SK-N-SH (cell line): ENCODE data around the gene ENOX1. TPM values are rescaled to one million over a fixed set of nuclear protein-coding genes. Genes with fewer than 3 reads are reported as not detected.

ENCODE experiments used
- CTCF ChIA-PET: fragments of 300-600, 350-600 bp; formaldehyde crosslinking; extraction: SDS; loops from one replicate; lab custom pipeline; 2021; lab: Yijun Ruan, JAX
- POLR2A ChIA-PET: fragments of 350-600 bp; sonication (Branson Sonifier 250); formaldehyde crosslinking; extraction: SDS; loops from one replicate; lab custom pipeline; 2020; ENCODE audit warnings: antibody characterized with exemption, inconsistent platforms; lab: Yijun Ruan, JAX
- DNase-seq: peaks from one replicate; pipeline ENCODE4 v3.0.0; 2012
- H2AFZ ChIP-seq: fragments of 200-600 bp; sonication (generic); 2 replicates; pipeline ENCODE4 v1.8.1; 2016; ENCODE audit warnings: antibody characterized with exemption, mild to moderate bottlenecking, low read depth
- H3F3A ChIP-seq: fragments of 200-600 bp; sonication (generic); replicated peaks from 2 replicates; pipeline ENCODE3; 2016; ENCODE audit warnings: antibody characterized with exemption, mild to moderate bottlenecking; ENCODE audit not compliant: insufficient read depth
- H3K27ac ChIP-seq, 2 experiments: fragments of 200-500 bp in 1 of 2; fragments of 200-600 bp in 1 of 2; sonication (Bioruptor generic) in 1 of 2; sonication (generic), shearing (Covaris generic) in 1 of 2; 2 replicates each; pipeline versions ENCODE4 v1.5.1 to v1.6.1; 2014 to 2016; ENCODE audit warnings: low read depth in 2 of 2, inconsistent platforms in 1 of 2, low read length in 1 of 2, mild to moderate bottlenecking in 1 of 2, mixed read lengths in 1 of 2
- H3K27me3 ChIP-seq: fragments of 200-600 bp; sonication (generic), shearing (Covaris generic); 2 replicates; pipeline ENCODE4 v1.6.1; 2016; ENCODE audit warnings: mixed run types; ENCODE audit not compliant: insufficient read depth
- H3K36me3 ChIP-seq, 2 experiments: fragments of 200-500 bp in 1 of 2; fragments of 200-600 bp in 1 of 2; sonication (Bioruptor generic) in 1 of 2; sonication (generic) in 1 of 2; replicated peaks in 1 of 2; 2 replicates each; pipeline versions ENCODE3 to v1.5.1; 2014 to 2016; ENCODE audit warnings: low read length in 1 of 2, mild to moderate bottlenecking in 1 of 2; ENCODE audit not compliant: insufficient read depth in 2 of 2, control insufficient read depth in 1 of 2
- H3K4me1 ChIP-seq, 2 experiments: fragments of 200-500 bp in 1 of 2; fragments of 200-600 bp in 1 of 2; sonication (Bioruptor generic) in 1 of 2; sonication (generic), shearing (Covaris generic) in 1 of 2; 2 replicates each; pipeline versions ENCODE4 v1.5.1 to v1.6.1; 2014 to 2016; ENCODE audit warnings: low read depth in 1 of 2, low read length in 1 of 2, mixed run types in 1 of 2; ENCODE audit not compliant: insufficient read depth in 2 of 2, control insufficient read depth in 1 of 2
- H3K4me2 ChIP-seq: fragments of 200-600 bp; sonication (generic), shearing (Covaris generic); 2 replicates; pipeline ENCODE4 v1.6.1; 2017; ENCODE audit warnings: mixed run types
- H3K4me3 ChIP-seq, 2 experiments: fragments of 200-500 bp in 1 of 2; fragments of 200-600 bp in 1 of 2; sonication (Bioruptor generic) in 1 of 2; sonication (generic), shearing (Covaris generic) in 1 of 2; 2 replicates each; pipeline versions ENCODE4 v1.5.1 to v1.8.1; 2014 to 2016; ENCODE audit warnings: low read depth in 2 of 2, inconsistent platforms in 1 of 2, low read length in 1 of 2, mild to moderate bottlenecking in 1 of 2, mixed read lengths in 1 of 2, moderate library complexity in 1 of 2
- H3K79me2 ChIP-seq: fragments of 200-600 bp; sonication (generic); 2 replicates; pipeline ENCODE4 v1.8.1; 2017; ENCODE audit warnings: mild to moderate bottlenecking; ENCODE audit not compliant: insufficient read depth
- H3K9ac ChIP-seq: fragments of 200-600 bp; sonication (generic); 2 replicates; pipeline ENCODE4 v1.6.1; 2017; ENCODE audit warnings: mixed run types
- H3K9me2 ChIP-seq: fragments of 200-600 bp; sonication (generic); 2 replicates; pipeline ENCODE4 v1.6.1; 2017; ENCODE audit warnings: mixed run types
- H3K9me3 ChIP-seq: fragments of 200-600 bp; sonication (generic); 2 replicates; pipeline ENCODE4 v1.6.1; 2017; ENCODE audit warnings: mixed run types, mild to moderate bottlenecking, moderate library complexity
- H4K20me1 ChIP-seq: fragments of 200-600 bp; sonication (generic); 2 replicates; pipeline ENCODE4 v1.6.1; 2017; ENCODE audit warnings: mild to moderate bottlenecking, mixed run types; ENCODE audit not compliant: insufficient read depth
- ELF1 ChIP-seq: IDR thresholded peaks from 2 replicates; pipeline ENCODE4 v1.4.0; 2012
- EP300 ChIP-seq, 2 experiments: IDR thresholded peaks; 2 replicates each; pipeline versions ENCODE4 v1.4.0 to v1.6.1; 2012; ENCODE audit warnings: borderline replicate concordance in 1 of 2, low read depth in 1 of 2, low read length in 1 of 2
- EZH2phosphoT487 ChIP-seq: fragments of 200-600 bp; sonication (generic); IDR thresholded peaks from 2 replicates; pipeline ENCODE4 v1.6.1; 2017; ENCODE audit warnings: low read depth, mixed run types, mild to moderate bottlenecking, antibody characterized with exemption, moderate library complexity, borderline replicate concordance
- GABPA ChIP-seq: IDR thresholded peaks from 2 replicates; pipeline ENCODE4 v1.4.0; 2012; ENCODE audit warnings: low read depth, mild to moderate bottlenecking
- GATA2 ChIP-seq: sonication (generic); formaldehyde crosslinking; IDR thresholded peaks from 2 replicates; pipeline ENCODE4 v1.5.0; 2020; ENCODE audit warnings: mild to moderate bottlenecking, missing genetic modification reagents
- JUND ChIP-seq: IDR thresholded peaks from 2 replicates; pipeline ENCODE4 v1.4.0; 2012
- NFIC ChIP-seq: IDR thresholded peaks from 2 replicates; pipeline ENCODE4 v1.4.0; 2012; ENCODE audit warnings: borderline replicate concordance
- RAD21 ChIP-seq: IDR thresholded peaks from 2 replicates; pipeline ENCODE4 v1.6.1; 2012; ENCODE audit warnings: mild to moderate bottlenecking, low read length
- RCOR1 ChIP-seq: fragments of 150-350 bp; IDR thresholded peaks from 2 replicates; pipeline ENCODE4 v1.6.1; 2017; ENCODE audit warnings: antibody characterized with exemption, low read length
- REST ChIP-seq: IDR thresholded peaks from 2 replicates; pipeline ENCODE4 v1.6.1; 2012; ENCODE audit warnings: mild to moderate bottlenecking, low read depth, low read length, moderate library complexity
- RFX5 ChIP-seq: IDR thresholded peaks from 2 replicates; pipeline ENCODE4 v1.6.1; 2012; ENCODE audit warnings: mild to moderate bottlenecking, improper control_type of control experiment, low read length
- SIN3A ChIP-seq: IDR thresholded peaks from 2 replicates; pipeline ENCODE4 v1.6.1; 2012; ENCODE audit warnings: low read depth, mild to moderate bottlenecking, low read length, moderate library complexity, borderline replicate concordance
- TAF1 ChIP-seq: IDR thresholded peaks from 2 replicates; pipeline ENCODE4 v1.6.1; 2012; ENCODE audit warnings: low read depth, mild to moderate bottlenecking, low read length, moderate library complexity, borderline replicate concordance
- TCF12 ChIP-seq: IDR thresholded peaks from 2 replicates; pipeline ENCODE4 v1.4.0; 2012
- TEAD4 ChIP-seq: IDR thresholded peaks from 2 replicates; pipeline ENCODE4 v1.4.0; 2012; ENCODE audit warnings: mild to moderate bottlenecking, borderline replicate concordance; ENCODE audit not compliant: insufficient read depth
- USF2 ChIP-seq: fragments of 150-350 bp; IDR thresholded peaks from 2 replicates; pipeline ENCODE4 v1.6.1; 2017; ENCODE audit warnings: antibody characterized with exemption, low read length, low read depth, borderline replicate concordance
- YY1 ChIP-seq: IDR thresholded peaks from 2 replicates; pipeline ENCODE4 v1.4.0; 2012; ENCODE audit warnings: low read depth, mild to moderate bottlenecking
- WGBS: methylation state at CpG from one replicate; pipeline ENCODE4 v1.1.6; 2017; ENCODE audit warnings: low lambda C conversion rate; 5-methylcytosine and 5-hydroxymethylcytosine counted together
- polyA plus RNA-seq, 3 experiments: library from polyadenylated mRNA; depleted of rRNA; stranded (reverse); fragments of >200 nt; gene quantifications; 2 replicates each; pipeline ENCODE4 v1.2.3, GENCODE V29; 2012
- TF ChIP-seq, protein P1 (sequence below): IDR thresholded peaks from 2 replicates; pipeline ENCODE4 v1.4.0; 2012; ENCODE audit warnings: low read depth, borderline replicate concordance
- TF ChIP-seq, protein P2 (sequence below): fragments of 200-600 bp; sonication (generic); IDR thresholded peaks from 2 replicates; pipeline ENCODE4 v1.6.1; 2017; ENCODE audit warnings: antibody characterized with exemption, mild to moderate bottlenecking, moderate library complexity

ENOX1 gene
- polyA plus RNA-seq, 1 of the 3 experiments (the other 2 are of a cell fraction), result 5.8 TPM

DNA sequence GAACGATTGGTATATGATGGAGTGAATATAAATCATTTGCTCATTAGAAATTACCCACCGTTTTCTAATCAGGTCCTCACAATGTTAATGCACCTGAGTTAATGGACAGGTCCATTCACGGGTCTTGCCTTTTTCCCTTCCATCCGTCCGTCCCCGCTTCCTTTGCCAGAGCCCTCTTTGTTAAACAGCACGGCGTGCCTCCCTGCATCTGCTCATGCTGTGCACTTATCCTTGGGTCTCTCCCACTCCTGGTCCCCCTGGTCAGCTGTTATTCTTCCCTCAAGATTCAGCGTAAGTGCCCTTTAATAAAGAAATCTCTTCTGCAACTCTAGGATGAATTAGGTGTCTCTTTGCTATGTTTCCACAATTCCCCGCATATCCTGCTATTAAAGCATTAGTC is 438.9 kb downstream of the ENOX1 start:
- WGBS, result 90% methylated on average over 10 of the region's 10 CpGs
- H3F3A ChIP-seq, result no peaks in the 10 kb centered on the region
- no peak overlapping the region for H2AFZ ChIP-seq
- no peak overlapping the region for H3K27ac ChIP-seq
- TF ChIP-seq GABPA, result no peak
- no peak for TF ChIP-seq JUND
- no peak for TF ChIP-seq RAD21
- TF ChIP-seq, protein P1, sequence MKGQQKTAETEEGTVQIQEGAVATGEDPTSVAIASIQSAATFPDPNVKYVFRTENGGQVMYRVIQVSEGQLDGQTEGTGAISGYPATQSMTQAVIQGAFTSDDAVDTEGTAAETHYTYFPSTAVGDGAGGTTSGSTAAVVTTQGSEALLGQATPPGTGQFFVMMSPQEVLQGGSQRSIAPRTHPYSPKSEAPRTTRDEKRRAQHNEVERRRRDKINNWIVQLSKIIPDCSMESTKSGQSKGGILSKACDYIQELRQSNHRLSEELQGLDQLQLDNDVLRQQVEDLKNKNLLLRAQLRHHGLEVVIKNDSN, result no peak
- no peak for TF ChIP-seq REST
- TF ChIP-seq EP300 (IDR thresholded peaks at IDR 0.05; ENCODE audit: borderline replicate concordance in 1 of 2, low read depth in 1 of 2, low read length in 1 of 2), result no peak
- TF ChIP-seq, protein P2, sequence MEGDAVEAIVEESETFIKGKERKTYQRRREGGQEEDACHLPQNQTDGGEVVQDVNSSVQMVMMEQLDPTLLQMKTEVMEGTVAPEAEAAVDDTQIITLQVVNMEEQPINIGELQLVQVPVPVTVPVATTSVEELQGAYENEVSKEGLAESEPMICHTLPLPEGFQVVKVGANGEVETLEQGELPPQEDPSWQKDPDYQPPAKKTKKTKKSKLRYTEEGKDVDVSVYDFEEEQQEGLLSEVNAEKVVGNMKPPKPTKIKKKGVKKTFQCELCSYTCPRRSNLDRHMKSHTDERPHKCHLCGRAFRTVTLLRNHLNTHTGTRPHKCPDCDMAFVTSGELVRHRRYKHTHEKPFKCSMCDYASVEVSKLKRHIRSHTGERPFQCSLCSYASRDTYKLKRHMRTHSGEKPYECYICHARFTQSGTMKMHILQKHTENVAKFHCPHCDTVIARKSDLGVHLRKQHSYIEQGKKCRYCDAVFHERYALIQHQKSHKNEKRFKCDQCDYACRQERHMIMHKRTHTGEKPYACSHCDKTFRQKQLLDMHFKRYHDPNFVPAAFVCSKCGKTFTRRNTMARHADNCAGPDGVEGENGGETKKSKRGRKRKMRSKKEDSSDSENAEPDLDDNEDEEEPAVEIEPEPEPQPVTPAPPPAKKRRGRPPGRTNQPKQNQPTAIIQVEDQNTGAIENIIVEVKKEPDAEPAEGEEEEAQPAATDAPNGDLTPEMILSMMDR, result no peak
- no peak for TF ChIP-seq TEAD4
- no peaks in the 10 kb centered on the region for H3K79me2 ChIP-seq
- no peaks in the 10 kb centered on the region for H3K9me3 ChIP-seq
- POLR2A ChIA-PET, result no interaction called here
- H3K9me2 ChIP-seq, result no peaks in the 10 kb centered on the region
- H3K27me3 ChIP-seq, result no peaks in the 10 kb centered on the region
- CTCF ChIA-PET, result no interaction called here
- no peaks in the 10 kb centered on the region for H4K20me1 ChIP-seq
- no peak for DNase-seq
- no peak overlapping the region for H3K4me3 ChIP-seq
- peak overlapping the region; percentile 9; the same call in 1 of the 2 replicates for H3K4me2 ChIP-seq
- H3K36me3 ChIP-seq, result no peaks in the 10 kb centered on the region
- H3K4me1 ChIP-seq, result peaks cover 13 to 14% of the 10 kb centered on the region in 2 experiments; a peak in 3 of 4 replicates
- H3K9ac ChIP-seq, result no peak overlapping the region

GRCh38 chr13:43346427-43346826 is 440.3 kb downstream of the ENOX1 start:
- POLR2A ChIA-PET, result no interaction called here
- CTCF ChIA-PET, result no interaction called here
- WGBS, result 62% methylated on average over 4 of the region's 4 CpGs

More at GRCh38 chr13:43346427-43346826, 440.3 kb downstream of the ENOX1 start:
- DNase-seq, result peak; percentile 29
- H3K27me3 ChIP-seq, result no peaks in the 10 kb centered on the region
- no peaks in the 10 kb centered on the region for H3F3A ChIP-seq
- H3K79me2 ChIP-seq, result no peaks in the 10 kb centered on the region
- no peak for TF ChIP-seq USF2
- TF ChIP-seq GATA2 (CRISPR knock-in tag), result peak; percentile 90
- TF ChIP-seq RFX5, result no peak
- TF ChIP-seq RAD21, result no peak
- TF ChIP-seq TCF12, result no peak
- no peak for TF ChIP-seq SIN3A
- TF ChIP-seq RCOR1, result peak; percentile 30; the same call in 1 of the 2 replicates
- TF ChIP-seq NFIC, result no peak
- 0 out of 4 replicates have a peak, but pooled peaks of 1 of the 2 experiments have one; percentile 27 for TF ChIP-seq EP300 (IDR thresholded peaks at IDR 0.05; ENCODE audit: borderline replicate concordance in 1 of 2, low read depth in 1 of 2, low read length in 1 of 2)
- TF ChIP-seq, protein P2, result no peak
- no peak for TF ChIP-seq ELF1
- no peak for TF ChIP-seq EZH2phosphoT487
- TF ChIP-seq YY1, result no peak
- no peak for TF ChIP-seq TAF1
- H3K27ac ChIP-seq, result no peak overlapping the region
- no peaks in the 10 kb centered on the region for H4K20me1 ChIP-seq
- H2AFZ ChIP-seq, result no peak overlapping the region
- no peaks in the 10 kb centered on the region for H3K36me3 ChIP-seq
- H3K9me3 ChIP-seq, result no peaks in the 10 kb centered on the region
- H3K9ac ChIP-seq, result no peak overlapping the region
- peaks cover 11 to 13% of the 10 kb centered on the region in 2 experiments; a peak in 3 of 4 replicates for H3K4me1 ChIP-seq
- H3K4me2 ChIP-seq, result no peak overlapping the region
- no peak overlapping the region for H3K4me3 ChIP-seq
- no peaks in the 10 kb centered on the region for H3K9me2 ChIP-seq
